Cardiac muscle cell (in vitro differentiated cells and primary cell): ENCODE results near the gene CD247. TPM values are rescaled to one million over a fixed set of nuclear protein-coding genes. Genes with fewer than 3 reads are reported as not detected.

Experiments
- DNase-seq, 2 donors: peaks; one replicate each; pipeline versions ENCODE4 v3.0.0 to v3.0.0-alpha.2; 2010 to 2017; ENCODE audit warnings: low read depth in 1 of 2, low spot score in 1 of 2
- H3K27ac ChIP-seq: fragments of 200-600 bp; sonication (generic); 2 replicates; pipeline ENCODE4 v1.5.1; 2016
- H3K27me3 ChIP-seq: fragments of 200-600 bp; sonication (generic); 2 replicates; pipeline ENCODE4 v1.6.0; 2016; ENCODE audit warnings: control low read depth
- H3K36me3 ChIP-seq: fragments of 200-600 bp; sonication (generic); 2 replicates; pipeline ENCODE4 v1.5.1; 2016; ENCODE audit warnings: control low read depth
- H3K4me1 ChIP-seq: fragments of 200-600 bp; sonication (generic); 2 replicates; pipeline ENCODE4 v1.8.1; 2017; ENCODE audit warnings: low read depth, mild to moderate bottlenecking, mixed run types
- H3K4me3 ChIP-seq: fragments of 200-600 bp; sonication (generic); 2 replicates; pipeline ENCODE4 v1.5.1; 2016; ENCODE audit warnings: mild to moderate bottlenecking
- H3K9me3 ChIP-seq: fragments of 200-600 bp; sonication (generic); 2 replicates; pipeline ENCODE4 v1.5.1; 2017; ENCODE audit warnings: low read depth, mild to moderate bottlenecking, control low read depth
- CTCF ChIP-seq: IDR thresholded peaks from 2 replicates; pipeline ENCODE4 v1.5.1; 2012; ENCODE audit warnings: low read depth, mild to moderate bottlenecking, low read length
- polyA plus RNA-seq: library from polyadenylated mRNA; unstranded; fragments of >200 nt; fragmentation: Nextera tagmentation; extraction: Ambion mirVana; gene quantifications from 2 replicates; pipeline ENCODE4 v1.2.1, GENCODE V29; 2016
- total RNA-seq: library from RNA; depleted of rRNA; stranded (reverse); fragments of >200 nt; gene quantifications from 2 replicates; pipeline ENCODE4 v1.2.3, GENCODE V29; 2016

CD247 gene
- total and polyA plus RNA-seq, 2 experiments from 2014 or later = 0.80 TPM; not detected in 1

DNA sequence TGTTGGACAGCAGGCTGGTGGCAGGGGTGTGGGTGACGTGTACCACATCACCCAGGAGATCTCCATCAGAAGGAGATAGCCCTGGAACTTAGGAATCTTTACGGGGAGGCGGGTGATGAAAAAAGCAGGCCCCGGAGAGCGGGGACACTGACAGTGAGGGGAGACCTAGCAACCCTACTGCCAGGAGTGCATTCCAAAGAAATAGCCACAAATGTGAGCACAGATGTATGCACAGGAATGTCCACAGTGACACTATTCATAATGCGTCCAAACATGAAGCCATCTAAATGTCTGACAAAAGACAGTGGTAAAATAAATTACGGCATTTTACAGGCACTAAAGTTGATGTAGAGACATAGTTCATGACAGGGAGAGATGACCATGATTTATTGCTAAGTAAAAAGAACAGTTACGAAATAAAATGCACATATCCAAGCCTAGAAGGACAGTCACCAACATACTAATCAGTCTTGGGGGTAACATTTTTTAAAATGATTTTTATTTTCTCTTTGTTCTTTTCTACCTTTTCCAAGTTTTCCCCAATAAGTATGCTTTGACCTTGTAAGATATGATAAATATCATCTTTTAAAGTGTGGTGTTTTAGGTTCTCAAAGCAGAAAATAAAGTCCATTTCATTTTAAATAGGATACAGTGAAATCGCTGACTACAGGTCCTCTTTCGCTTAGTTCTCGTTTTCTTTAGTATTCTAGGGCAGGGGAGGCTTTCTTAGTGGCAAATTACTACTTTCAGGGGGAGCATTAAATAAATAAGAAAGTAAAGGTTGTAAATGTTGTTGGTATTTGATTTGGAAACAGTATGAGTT, 21.3 kb downstream of the CD247 start:
- no peak overlapping the region for H3K4me3 ChIP-seq
- no peaks in the 10 kb centered on the region for H3K9me3 ChIP-seq
- no peak for DNase-seq
- H3K27ac ChIP-seq = no peak overlapping the region
- no peaks in the 10 kb centered on the region for H3K27me3 ChIP-seq
- no peak for TF ChIP-seq CTCF
- H3K36me3 ChIP-seq = no peaks in the 10 kb centered on the region
- H3K4me1 ChIP-seq = peaks cover 6% of the 10 kb centered on the region

GRCh38 chr1:167493372-167493771, 25.0 kb downstream of the CD247 start:
- Histone ChIP-seq H3K36me3 (no peaks in the 10 kb centered on the region), H3K27me3 (no peaks in the 10 kb centered on the region), H3K4me1 (peaks cover 25% of the 10 kb centered on the region), H3K9me3 (no peaks in the 10 kb centered on the region), H3K27ac (no peak overlapping the region), H3K4me3 (no peak overlapping the region)
- DNase-seq = no peak
- TF ChIP-seq CTCF = no peak

DNA sequence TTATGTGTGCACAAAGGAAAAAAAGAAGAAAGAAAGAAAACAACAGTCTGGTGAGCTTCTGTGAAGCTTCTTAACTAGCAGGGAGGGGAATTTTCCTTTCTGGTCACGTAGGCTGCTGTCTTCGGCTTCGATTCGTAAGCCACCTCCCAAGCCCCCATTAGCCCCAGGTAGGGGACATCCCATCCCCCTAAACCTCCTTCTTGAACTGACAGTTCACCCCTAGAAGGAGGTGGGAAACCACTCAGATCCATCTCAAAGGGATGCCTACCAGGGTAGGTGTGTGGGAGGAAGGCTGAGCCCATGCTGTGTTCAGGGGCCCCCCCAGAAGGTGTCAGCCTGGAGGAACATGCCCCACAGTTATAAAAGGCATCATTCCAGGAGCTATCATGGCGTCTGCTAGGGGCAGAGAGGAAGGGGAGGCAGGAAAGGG, 25.8 kb downstream of the CD247 start:
- peaks cover 25% of the 10 kb centered on the region for H3K4me1 ChIP-seq
- H3K27ac ChIP-seq = no peak overlapping the region
- TF ChIP-seq CTCF = no peak
- no peaks in the 10 kb centered on the region for H3K36me3 ChIP-seq
- no peak overlapping the region for H3K4me3 ChIP-seq
- DNase-seq = no peak
- H3K27me3 ChIP-seq = no peaks in the 10 kb centered on the region
- no peaks in the 10 kb centered on the region for H3K9me3 ChIP-seq

DNA sequence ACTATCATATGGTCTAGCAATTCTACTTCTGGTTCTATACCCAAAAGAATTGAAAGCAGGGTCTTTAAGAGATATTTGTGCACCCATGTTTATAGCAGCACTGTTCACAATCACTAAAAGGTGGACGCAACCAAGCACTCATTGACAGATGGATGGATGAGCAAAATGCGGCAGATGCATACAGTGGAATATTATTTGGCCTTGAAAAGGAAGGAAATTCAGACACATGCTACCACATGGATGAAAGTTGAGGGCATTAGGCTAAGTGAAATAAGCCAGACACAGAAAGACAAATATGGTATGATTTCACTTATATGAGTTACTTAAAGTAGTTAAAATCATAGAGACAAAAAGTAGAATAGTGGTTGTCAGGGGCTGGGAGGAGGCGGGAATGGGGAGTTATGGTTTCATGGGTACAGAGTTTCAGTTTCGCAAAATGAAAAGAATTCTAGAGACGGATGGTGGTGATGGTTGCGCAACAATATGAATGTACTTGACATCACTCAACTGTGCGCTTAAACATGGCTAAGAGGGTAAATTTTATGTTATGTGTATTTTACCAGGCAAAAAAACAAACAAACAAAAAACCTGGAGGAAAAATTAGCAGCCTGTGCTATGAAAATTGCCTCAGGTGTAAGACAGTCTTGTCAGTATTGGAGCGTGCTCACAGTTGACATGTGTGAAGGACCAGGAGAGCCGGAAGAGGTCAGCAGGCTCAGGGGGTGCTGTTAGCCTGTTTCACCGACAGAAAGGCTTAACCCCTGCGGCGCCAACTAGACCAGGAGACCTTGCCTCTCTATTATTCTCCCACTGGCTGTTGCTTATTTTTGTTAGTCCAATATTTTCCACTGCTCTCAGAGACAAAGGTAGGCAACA, 26.5 kb downstream of the CD247 start:
- Histone ChIP-seq H3K9me3 (no peaks in the 10 kb centered on the region), H3K27me3 (no peaks in the 10 kb centered on the region), H3K27ac (no peak overlapping the region), H3K4me3 (no peak overlapping the region), H3K4me1 (peaks cover 25% of the 10 kb centered on the region), H3K36me3 (no peaks in the 10 kb centered on the region)
- no peak for TF ChIP-seq CTCF
- DNase-seq = peak in 1 of 2 donors; percentile 55

DNA sequence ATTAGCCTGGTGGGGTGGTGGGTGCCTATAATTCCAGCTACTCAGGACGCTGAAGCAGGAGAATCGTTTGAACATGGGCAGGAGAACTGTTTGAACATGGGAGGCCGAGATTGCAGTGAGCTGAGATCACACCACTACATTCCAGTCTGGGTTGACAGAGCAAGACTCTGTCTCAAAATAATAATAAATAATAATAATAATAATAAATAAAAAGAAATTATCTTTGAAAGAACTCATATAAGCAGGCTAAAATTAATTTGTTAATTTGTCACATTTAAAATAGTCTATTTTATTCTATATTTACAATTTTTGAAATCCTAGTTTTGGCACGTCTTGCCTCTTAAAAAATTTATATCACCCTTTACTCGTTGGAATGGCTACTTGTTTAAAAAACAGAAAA, 27.6 kb downstream of the CD247 start:
- H3K4me3 ChIP-seq = no peak overlapping the region
- no peaks in the 10 kb centered on the region for H3K27me3 ChIP-seq
- no peaks in the 10 kb centered on the region for H3K36me3 ChIP-seq
- H3K27ac ChIP-seq = no peak overlapping the region
- H3K4me1 ChIP-seq = peaks cover 25% of the 10 kb centered on the region
- no peak for TF ChIP-seq CTCF
- no peak for DNase-seq
- H3K9me3 ChIP-seq = no peaks in the 10 kb centered on the region
